GM18526 (cell line): ENCODE data around the gene CENPF.

ENCODE experiments used
- POLR2A ChIP-seq: IDR thresholded peaks from 3 replicates; pipeline ENCODE4 v1.6.1; 2011; ENCODE audit not compliant: insufficient read length; ENCODE audit errors: extremely low read depth

Gene CENPF

GRCh38 chr1:214615871-214616270 lies 12.9 kb downstream of the CENPF start:
- TF ChIP-seq POLR2A = no peak

DNA sequence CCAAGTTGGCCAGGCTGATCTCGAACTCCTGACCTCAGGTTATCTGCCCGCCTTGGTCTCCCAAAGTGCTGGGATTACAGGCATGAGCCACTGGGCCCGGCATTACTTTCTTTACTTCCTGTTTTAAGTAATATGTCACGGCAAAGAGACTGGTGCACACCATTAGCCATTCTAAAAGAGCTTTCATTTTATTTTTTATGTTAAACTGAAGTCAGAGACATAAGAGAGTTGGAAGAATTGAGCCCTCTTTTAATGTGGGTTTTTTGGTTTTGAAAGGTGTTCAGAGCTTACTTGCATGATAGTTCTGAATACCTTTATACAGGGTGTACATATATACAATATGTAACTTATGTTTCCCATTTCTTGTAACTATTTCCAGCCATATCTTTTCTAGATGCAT lies 14.3 kb downstream of the CENPF start:
- no peak for TF ChIP-seq POLR2A

GRCh38 chr1:214617843-214618242 lies 14.8 kb downstream of the CENPF start:
- TF ChIP-seq POLR2A = no peak

DNA sequence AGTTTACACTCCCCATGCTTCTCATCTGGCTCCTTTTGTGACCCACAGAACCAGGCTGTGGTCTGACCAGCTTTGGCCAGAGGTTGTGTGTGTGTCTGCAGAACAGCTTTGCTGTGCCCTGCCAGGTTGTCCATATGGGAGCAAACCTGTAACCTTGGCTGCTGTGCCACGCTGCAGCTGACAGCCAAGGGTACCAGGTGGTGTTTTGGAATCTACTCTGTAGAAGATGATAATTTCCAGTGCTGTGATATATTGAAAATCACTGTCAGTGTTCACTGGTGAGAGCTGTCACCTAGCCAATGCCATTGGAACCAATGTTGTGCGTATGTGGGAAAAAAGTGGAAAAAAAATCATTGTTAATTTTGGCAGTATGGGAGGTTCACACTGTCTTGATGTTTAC lies 18.2 kb downstream of the CENPF start:
- TF ChIP-seq POLR2A = no peak

DNA sequence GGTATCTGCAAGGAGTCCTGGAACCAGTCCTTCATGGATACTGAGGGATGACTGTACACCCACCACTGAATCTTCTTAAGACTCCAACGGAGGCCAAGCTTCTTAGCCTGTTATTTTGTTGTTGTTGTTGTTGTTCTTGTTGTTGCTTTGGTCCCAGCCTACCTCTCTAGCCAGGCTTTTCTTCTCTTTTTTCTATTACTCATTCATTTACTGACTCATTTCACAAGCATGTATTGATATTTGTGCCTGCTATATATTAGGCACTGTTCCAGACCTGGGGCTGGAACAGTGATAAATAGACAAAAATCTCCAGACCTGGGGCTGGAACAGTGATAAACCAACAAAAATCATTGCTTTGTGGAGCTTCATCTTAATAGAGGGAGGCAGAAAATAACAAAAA lies 20.4 kb downstream of the CENPF start:
- no peak for TF ChIP-seq POLR2A

- no peak for TF ChIP-seq POLR2A
Observed at GRCh38 chr1:214632091-214632490, 29.1 kb downstream of the CENPF start.

GRCh38 chr1:214633686-214634085 lies 30.7 kb downstream of the CENPF start:
- TF ChIP-seq POLR2A = no peak

GRCh38 chr1:214634267-214634666 lies 31.3 kb downstream of the CENPF start:
- no peak for TF ChIP-seq POLR2A

DNA sequence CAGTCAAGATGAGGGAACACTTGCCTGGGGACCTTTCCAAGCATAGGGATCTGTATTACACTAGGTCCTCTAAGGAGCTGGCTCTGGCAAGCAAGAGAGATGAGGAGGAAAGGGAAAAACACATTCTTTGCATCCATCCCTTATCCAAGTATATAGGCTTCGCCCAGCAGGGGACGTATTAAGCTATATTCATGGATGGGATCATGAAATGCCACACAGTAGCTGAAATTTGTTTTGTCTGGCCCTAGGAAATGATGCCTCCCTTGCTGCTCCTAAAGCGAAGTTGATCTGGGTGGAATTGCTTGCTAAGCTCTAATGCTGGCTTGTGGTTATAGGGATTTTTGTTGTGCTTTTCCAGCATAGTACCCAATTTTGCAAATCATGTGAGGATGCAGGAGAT lies 32.1 kb downstream of the CENPF start:
- TF ChIP-seq POLR2A = no peak

- no peak for TF ChIP-seq POLR2A
Observed at GRCh38 chr1:214635506-214635905, 32.5 kb downstream of the CENPF start.

DNA sequence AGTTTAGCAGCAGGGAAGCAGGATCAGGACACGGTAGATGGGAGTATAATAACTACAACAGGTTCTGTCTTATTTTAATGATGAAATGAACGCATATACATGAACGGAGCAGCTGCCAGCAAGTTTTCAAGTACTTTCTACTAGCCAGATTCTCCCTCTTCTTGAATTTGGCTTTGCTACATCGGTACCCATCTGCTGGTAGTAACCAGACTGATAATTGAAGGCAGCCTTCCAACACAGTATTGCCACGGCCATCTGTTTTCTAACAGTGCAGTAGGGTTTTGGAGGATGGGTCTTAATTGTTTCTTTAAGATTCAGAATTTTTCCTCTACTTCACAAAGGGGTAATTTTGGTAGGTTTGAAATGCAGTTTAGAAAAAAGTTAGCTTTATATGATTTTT lies 33.4 kb downstream of the CENPF start:
- TF ChIP-seq POLR2A = no peak

GRCh38 chr1:214637125-214637524 lies 34.1 kb downstream of the CENPF start:
- TF ChIP-seq POLR2A = no peak

GRCh38 chr1:214637722-214638458 lies 34.9 kb downstream of the CENPF start:
- TF ChIP-seq POLR2A = no peak

GRCh38 chr1:214638459-214638807 lies 35.4 kb downstream of the CENPF start:
- TF ChIP-seq POLR2A = no peak

DNA sequence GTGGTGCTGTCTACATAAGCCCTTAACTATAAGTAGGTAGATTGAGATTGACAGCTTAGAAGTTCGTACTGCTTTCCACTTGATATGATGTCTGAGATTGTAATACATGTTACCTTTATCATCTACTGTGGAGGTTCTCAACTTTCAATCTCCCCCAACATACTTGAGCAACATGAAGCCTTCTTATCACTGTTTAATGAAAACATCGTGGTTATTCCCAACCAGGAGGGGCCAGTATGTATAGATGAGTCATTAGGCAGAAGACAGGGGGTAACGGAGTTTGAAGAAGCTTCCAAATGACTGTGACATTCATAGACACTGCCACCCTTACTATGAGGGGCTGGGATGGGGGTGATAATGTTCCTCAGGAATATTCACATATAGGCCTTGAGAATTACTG lies 36.0 kb downstream of the CENPF start:
- no peak for TF ChIP-seq POLR2A

- TF ChIP-seq POLR2A = no peak
Observed at GRCh38 chr1:214640431-214641213, 37.6 kb downstream of the CENPF start.

DNA sequence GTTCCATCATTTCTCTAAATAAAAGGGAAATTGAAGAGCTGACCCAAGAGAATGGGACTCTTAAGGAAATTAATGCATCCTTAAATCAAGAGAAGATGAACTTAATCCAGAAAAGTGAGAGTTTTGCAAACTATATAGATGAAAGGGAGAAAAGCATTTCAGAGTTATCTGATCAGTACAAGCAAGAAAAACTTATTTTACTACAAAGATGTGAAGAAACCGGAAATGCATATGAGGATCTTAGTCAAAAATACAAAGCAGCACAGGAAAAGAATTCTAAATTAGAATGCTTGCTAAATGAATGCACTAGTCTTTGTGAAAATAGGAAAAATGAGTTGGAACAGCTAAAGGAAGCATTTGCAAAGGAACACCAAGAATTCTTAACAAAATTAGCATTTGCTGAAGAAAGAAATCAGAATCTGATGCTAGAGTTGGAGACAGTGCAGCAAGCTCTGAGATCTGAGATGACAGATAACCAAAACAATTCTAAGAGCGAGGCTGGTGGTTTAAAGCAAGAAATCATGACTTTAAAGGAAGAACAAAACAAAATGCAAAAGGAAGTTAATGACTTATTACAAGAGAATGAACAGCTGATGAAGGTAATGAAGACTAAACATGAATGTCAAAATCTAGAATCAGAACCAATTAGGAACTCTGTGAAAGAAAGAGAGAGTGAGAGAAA lies 38.4 kb downstream of the CENPF start:
- TF ChIP-seq POLR2A = no peak

DNA sequence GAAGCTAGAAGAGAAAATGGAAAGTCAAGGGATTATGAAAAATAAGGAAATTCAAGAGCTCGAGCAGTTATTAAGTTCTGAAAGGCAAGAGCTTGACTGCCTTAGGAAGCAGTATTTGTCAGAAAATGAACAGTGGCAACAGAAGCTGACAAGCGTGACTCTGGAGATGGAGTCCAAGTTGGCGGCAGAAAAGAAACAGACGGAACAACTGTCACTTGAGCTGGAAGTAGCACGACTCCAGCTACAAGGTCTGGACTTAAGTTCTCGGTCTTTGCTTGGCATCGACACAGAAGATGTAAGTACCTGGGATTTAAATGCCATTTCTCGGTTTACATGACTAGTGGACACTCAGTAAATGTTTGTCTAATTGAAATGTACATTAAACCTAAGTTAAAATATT lies 40.0 kb downstream of the CENPF start:
- TF ChIP-seq POLR2A = no peak
